GM23248 (cell line): ENCODE results near the gene PARG.
"Not testable (repeated sequence)": the region's sequence is repeated elsewhere in the genome, so short reads cannot be mapped to it uniquely, and the experiment has no call there.

ENCODE experiments used
- EZH2 ChIP-seq: fragments of 200-600 bp; sonication (generic); IDR thresholded peaks from 2 replicates; pipeline ENCODE4 v1.6.1; 2018; ENCODE audit warnings: antibody characterized with exemption, mild to moderate bottlenecking; ENCODE audit not compliant: insufficient read depth, poor library complexity, severe bottlenecking
- EZH2phosphoT487 ChIP-seq: fragments of 200-600 bp; sonication (generic); IDR thresholded peaks from 2 replicates; pipeline ENCODE4 v1.6.1; 2018; ENCODE audit warnings: antibody characterized with exemption, moderate library complexity, mild to moderate bottlenecking, low read depth; ENCODE audit not compliant: insufficient read depth

GRCh38 chr10:49970331-49970857 is 28.6 kb upstream of the PARG start:
- not testable (repeated sequence) for TF ChIP-seq EZH2phosphoT487, EZH2
